HFFc6 (cell line): Measurements from ENCODE around the gene ERCC6L2. TPM values are rescaled to one million over a fixed set of nuclear protein-coding genes. Genes with fewer than 3 reads are reported as not detected.

Experiments used
- DNase-seq: peaks from one replicate; pipeline ENCODE4 v3.0.0-alpha.2; 2018
- H3K27ac Mint-ChIP-seq: 2 replicates; pipeline ENCODE4 v1.8.0; 2020; ENCODE audit warnings: mild to moderate bottlenecking, mixed read lengths
- H3K27me3 Mint-ChIP-seq: 2 replicates; pipeline ENCODE4 v1.8.0; 2021; ENCODE audit warnings: mild to moderate bottlenecking, moderate library complexity, mixed read lengths; ENCODE audit not compliant: insufficient read depth
- H3K36me3 Mint-ChIP-seq: 2 replicates; pipeline ENCODE4 v1.8.0; 2021; ENCODE audit warnings: low read depth, mixed read lengths
- H3K4me1 Mint-ChIP-seq: 2 replicates; pipeline ENCODE4 v1.8.0; 2020; ENCODE audit warnings: low read depth, mixed read lengths
- H3K4me3 Mint-ChIP-seq: 2 replicates; pipeline ENCODE4 v1.8.0; 2020; ENCODE audit warnings: mild to moderate bottlenecking, moderate library complexity, mixed read lengths
- H3K9me3 Mint-ChIP-seq: 2 replicates; pipeline ENCODE4 v1.8.0; 2020; ENCODE audit warnings: mild to moderate bottlenecking, mixed read lengths
- CTCF ChIP-seq: fragments of 200-600 bp; sonication (generic); IDR thresholded peaks from 2 replicates; pipeline ENCODE4 v1.5.0; 2021; ENCODE audit warnings: antibody characterized with exemption, mild to moderate bottlenecking
- total RNA-seq, 6 experiments: library from RNA; stranded (reverse); fragmentation: NEBNext Ultra II Directional; extraction: Animal tissue kit (Norgen Biotek cat#: 25700); gene quantifications; 2 replicates in 1 of 6; 3 replicates in 5 of 6; pipeline ENCODE4 v1.2.3, GENCODE V29; 2021

Gene ERCC6L2
- total RNA-seq, 6 experiments from 2014 or later = 26.2 to 31.4 (median 29.7) TPM

DNA sequence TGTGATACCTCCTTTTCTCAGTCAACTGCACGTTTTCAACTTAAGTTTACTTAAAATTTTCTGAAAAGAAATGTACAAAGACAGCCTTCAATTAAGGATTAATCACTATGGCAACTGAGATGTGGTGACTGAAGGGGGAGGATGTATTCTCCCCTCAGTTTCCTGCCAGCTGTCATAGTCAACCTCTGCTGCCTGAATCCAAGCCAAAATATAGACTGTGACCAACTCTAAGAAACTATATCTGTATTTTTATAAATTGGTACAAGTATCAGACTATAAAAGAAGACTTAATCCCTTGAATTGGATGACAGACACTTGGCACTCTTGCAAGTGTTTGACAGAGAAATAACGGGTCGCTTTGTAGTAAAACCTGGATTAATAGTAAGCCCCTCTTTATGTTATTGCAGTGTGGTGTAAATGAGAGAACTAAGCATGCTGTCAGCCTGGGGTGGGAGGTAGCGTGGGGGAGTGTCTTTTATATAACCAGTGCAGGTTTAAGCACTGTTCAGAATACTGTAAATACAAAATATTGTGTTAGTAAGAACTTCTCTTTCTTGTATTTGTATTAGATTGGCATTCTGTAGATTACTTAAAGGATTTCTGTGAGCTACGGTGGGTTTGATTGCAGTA is 106.4 kb downstream of the ERCC6L2 start:
- Mint-ChIP-seq H3K4me1 (no peaks in the 10 kb centered on the region), H3K9me3 (no peaks in the 10 kb centered on the region), H3K36me3 (peaks cover 18% of the 10 kb centered on the region), H3K4me3 (no peak overlapping the region), H3K27ac (no peak overlapping the region), H3K27me3 (peaks cover 1% of the 10 kb centered on the region; the same call in 1 of the 2 replicates)
- TF ChIP-seq CTCF = no peak
- DNase-seq = no peak

DNA sequence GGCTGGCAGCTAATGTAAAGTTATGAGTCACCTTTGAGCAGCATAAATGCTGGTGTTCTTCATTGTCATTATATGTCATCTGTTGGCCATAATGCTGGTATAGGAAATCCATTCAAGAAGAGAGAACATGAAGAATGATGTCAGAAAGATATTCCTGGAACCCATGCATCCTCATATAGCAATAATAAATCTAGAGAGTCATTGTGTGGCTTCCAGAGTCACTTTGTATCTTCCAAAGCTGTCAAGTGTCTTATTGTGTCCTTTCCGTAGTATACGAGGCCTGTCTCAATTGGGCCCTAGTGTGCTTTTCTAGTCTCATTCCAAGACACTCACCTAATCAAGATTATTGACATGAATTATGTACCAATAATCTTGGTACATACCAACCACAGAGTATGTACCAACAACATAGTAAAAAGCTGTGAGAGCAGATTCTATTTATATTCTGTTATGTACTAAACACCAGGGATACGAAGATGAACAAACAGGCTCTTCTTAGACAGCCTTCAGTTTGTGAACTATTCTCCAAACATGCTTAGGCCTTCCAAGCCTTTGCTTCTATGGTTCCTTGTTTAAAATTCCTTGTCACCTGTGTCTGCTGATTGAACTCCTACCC is 110.1 kb downstream of the ERCC6L2 start:
- DNase-seq = no peak
- Mint-ChIP-seq H3K4me3 (no peak overlapping the region), H3K4me1 (no peaks in the 10 kb centered on the region), H3K27me3 (no peaks in the 10 kb centered on the region; the same call in 1 of the 2 replicates), H3K36me3 (peaks cover 24% of the 10 kb centered on the region), H3K27ac (no peak overlapping the region), H3K9me3 (no peaks in the 10 kb centered on the region)
- no peak for TF ChIP-seq CTCF

DNA sequence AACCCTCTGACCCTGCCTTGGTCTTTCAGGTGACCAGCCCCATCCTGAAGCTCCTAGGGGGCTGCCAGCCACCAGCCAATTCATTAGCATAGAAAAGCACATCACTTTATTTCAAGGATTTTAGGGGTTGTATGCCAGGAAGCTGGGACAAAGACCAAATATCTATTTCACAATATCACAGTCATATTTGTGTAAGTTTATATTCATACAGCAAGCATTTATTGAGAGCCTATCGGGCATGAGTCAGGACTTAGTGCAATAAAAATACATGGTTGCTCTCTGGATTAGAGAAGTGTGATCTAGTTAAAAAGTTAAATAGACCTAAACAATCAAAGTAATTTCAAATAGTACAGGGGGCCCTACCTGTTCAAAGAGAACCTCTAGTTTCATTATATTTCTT is 113.8 kb downstream of the ERCC6L2 start:
- Mint-ChIP-seq H3K4me1 (no peaks in the 10 kb centered on the region), H3K4me3 (no peak overlapping the region), H3K27me3 (no peaks in the 10 kb centered on the region), H3K9me3 (no peaks in the 10 kb centered on the region), H3K36me3 (peaks cover 24% of the 10 kb centered on the region), H3K27ac (no peak overlapping the region)
- DNase-seq = no peak
- no peak for TF ChIP-seq CTCF

DNA sequence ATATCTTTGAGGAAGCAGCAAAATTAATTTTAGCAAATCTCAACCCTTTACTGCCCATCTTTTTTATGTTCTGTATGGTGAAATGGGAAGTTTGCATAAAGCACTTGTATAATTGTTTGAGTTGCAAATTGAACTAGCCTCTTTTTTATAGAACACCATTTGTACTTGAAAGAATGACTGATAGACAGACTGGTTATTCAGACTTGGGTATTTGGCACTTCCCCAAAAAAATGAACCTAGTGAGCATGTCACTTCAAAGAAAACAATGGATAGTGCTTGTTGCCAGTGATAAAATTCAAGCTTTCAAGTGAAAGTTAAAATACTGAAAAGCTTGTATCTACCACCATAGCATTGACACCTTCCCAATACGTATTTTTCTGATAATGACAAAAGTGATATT is 115.8 kb downstream of the ERCC6L2 start:
- no peaks in the 10 kb centered on the region for H3K27me3 Mint-ChIP-seq
- no peaks in the 10 kb centered on the region for H3K9me3 Mint-ChIP-seq
- H3K4me1 Mint-ChIP-seq = no peaks in the 10 kb centered on the region
- peaks cover 10% of the 10 kb centered on the region for H3K36me3 Mint-ChIP-seq
- no peak overlapping the region for H3K4me3 Mint-ChIP-seq
- no peak overlapping the region for H3K27ac Mint-ChIP-seq
- no peak for TF ChIP-seq CTCF
- DNase-seq = no peak

DNA sequence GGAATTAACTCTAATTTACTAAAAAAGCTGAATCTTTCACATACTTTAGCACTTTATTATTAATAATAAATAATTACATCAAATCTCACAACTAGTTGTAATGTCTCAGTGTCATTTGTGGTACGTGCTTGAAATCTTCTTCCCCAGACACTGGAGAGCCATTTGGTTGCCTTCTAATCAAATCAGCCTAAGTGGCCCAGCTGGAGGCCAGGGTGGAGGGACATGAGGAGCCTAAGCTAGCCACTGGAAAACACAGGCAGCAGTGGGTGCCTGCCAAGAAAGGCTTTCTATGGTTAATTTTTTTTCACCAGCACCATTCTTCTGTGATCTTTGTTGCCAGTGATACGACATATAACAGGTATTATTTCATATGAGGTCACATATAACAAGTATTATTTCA is 117.0 kb downstream of the ERCC6L2 start:
- Mint-ChIP-seq H3K36me3 (no peaks in the 10 kb centered on the region; the same call in 1 of the 2 replicates), H3K27ac (no peak overlapping the region), H3K4me3 (no peak overlapping the region), H3K9me3 (no peaks in the 10 kb centered on the region), H3K27me3 (no peaks in the 10 kb centered on the region), H3K4me1 (no peaks in the 10 kb centered on the region)
- no peak for TF ChIP-seq CTCF
- no peak for DNase-seq
